Muscle of arm (tissue), 12 donors: ENCODE data around the gene GH2. TPM values are rescaled to one million over a fixed set of nuclear protein-coding genes. Genes with fewer than 3 reads are reported as not detected.

Source experiments
- DNase-seq: peaks from one replicate; pipeline ENCODE4 v3.0.0-alpha.2; 2013
- polyA plus RNA-seq, 12 donors: library from polyadenylated mRNA; unstranded; fragments of 120-200 nt; gene quantifications; one replicate each; pipeline ENCODE4 v1.2.1, GENCODE V29; 2013; ENCODE audit not compliant: insufficient read length in 12 of 12

Gene GH2
- polyA plus RNA-seq, 12 donors: not detected

- DNase-seq: no peak
Measured at GRCh38 chr17:63841350-63842172, 40.2 kb downstream of the GH2 start.

GRCh38 chr17:63840591-63841349, 41.0 kb downstream of the GH2 start:
- DNase-seq: no peak

- DNase-seq: no peak
Measured at GRCh38 chr17:63838631-63839171, 43.0 kb downstream of the GH2 start.

- no peak for DNase-seq
Measured at GRCh38 chr17:63837962-63838600, 43.7 kb downstream of the GH2 start.

DNA sequence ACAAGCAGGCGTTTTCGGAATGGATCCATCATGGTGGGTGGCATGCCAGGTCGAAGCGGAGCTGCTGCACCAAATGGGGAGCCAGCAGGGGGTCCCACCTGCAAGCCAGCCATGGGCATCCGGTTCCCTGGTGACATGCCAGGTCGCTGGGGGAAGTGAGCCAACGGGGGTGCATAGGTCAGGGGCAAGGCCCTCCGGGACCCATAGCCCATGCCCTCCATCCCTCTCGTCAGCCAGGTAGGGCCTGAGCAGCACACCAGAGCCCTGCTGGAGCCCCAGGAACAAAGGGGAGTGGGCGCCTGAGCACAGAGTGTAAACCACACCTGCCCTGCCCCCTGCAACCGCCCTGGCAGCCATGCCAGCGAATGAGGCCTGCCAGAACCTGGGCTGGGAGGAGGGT, 44.3 kb downstream of the GH2 start:
- no peak for DNase-seq

GRCh38 chr17:63836811-63837210, 44.9 kb downstream of the GH2 start:
- DNase-seq: no peak

GRCh38 chr17:63835167-63835720, 46.5 kb downstream of the GH2 start:
- no peak for DNase-seq

- DNase-seq: no peak
Measured at GRCh38 chr17:63834431-63835166, 47.1 kb downstream of the GH2 start.

DNA sequence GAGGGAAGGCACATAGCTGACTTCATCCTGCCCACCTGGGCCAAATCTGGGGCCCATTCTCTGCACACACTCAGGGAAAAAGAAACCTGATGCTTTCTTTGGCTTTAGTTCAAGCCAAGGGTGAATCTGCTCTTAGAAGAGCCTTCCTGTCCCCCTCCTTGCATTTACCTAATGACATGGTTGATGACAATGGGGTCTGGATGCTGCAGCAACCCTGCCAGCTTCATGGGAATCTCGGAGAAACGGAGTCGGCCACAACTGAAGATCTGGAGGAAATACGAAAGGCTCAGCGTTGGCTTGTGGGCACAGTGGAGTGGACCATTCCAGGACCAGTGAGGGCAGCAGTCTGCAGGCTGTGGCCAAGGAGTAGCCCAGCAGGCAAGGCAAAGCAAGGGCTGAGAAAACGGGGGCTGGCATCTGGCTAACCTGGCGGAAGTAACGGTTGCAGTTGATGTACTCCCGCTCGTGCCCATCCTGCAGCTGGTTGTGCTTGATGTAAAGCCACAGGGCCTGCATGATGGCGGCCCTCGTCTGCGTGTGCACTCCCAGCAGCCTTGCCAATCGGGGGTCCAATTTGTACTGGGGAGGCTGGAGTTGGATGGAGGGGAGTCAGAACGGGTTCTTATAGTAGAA, 47.9 kb downstream of the GH2 start:
- DNase-seq: no peak

- no peak for DNase-seq
Measured at GRCh38 chr17:63833026-63833740, 48.6 kb downstream of the GH2 start.

DNA sequence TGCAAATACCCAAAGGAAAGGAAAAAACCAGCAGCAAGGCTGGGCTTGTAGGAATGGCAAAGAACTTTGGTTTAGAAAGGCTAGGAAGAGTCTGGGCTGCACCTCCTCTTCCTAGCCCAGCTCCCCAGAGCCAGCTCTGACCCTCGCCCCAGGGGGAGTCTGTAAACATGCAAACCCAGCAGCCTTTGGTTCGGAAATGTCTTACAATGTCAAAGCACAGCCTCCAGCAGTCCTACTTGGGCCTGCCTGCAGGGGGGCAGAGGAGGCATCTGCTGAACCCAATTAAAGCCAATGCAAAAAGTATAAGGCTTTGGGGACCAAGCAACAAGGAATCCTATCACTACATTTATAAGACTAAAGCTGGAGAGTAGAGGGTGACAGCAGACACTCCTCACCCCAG, 49.3 kb downstream of the GH2 start:
- no peak for DNase-seq

DNA sequence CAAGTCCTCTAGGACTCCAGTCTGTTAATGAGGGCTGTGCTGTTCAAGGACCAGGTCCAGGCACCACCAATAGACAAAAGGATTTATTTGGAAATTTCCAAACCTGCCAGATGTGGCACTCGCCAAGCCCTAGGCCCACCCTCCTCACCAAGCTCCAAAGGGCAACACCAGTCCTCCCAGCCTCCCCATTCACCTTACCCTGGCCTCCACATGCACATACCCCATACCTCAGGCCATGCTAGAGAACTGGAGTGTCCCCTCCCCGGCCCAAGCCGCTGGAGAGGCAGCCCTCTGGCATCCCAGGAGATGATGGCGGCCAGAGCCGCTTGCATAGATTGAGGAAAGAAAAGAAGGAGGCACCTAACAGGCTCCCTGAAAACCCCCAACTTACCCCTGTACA, 49.7 kb downstream of the GH2 start:
- no peak for DNase-seq

- no peak for DNase-seq
Measured at GRCh38 chr17:63831505-63831904, 50.2 kb downstream of the GH2 start.

DNA sequence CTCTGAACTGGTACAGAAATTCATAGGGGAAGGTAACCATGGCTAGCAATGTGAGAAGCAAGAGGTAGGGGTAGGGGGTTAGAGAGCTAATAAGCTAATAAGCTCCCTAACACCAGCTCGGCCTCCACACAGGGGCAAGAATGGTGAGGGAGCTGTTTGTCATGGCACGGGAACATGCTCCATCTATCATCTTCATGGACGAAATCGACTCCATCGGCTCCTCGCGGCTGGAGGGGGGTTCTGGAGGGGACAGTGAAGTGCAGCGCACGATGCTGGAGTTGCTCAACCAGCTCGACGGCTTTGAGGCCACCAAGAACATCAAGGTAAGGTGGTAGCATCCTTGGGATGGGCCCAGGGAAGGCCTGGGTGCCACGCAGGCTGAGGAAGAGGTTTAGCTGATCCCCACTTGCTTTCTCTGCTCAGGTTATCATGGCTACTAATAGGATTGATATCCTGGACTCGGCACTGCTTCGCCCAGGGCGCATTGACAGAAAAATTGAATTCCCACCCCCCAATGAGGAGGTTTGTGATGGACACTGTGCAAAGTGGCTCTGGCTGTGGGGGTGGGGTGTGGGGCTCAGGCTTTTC, 50.7 kb downstream of the GH2 start:
- DNase-seq: no peak

GRCh38 chr17:63830278-63830677, 51.5 kb downstream of the GH2 start:
- DNase-seq: no peak
